SJCRH30 (cell line): ENCODE data around the gene SLC46A2. TPM values are rescaled to one million over a fixed set of nuclear protein-coding genes. Genes with fewer than 3 reads are reported as not detected.

Experiments used
- DNase-seq, 2 experiments: peaks; one replicate each; pipeline ENCODE4 v3.0.0-alpha.2; 2015 to 2020
- H3K27ac ChIP-seq: fragments of 250-450 bp; sonication (Bioruptor Pico); 2 replicates; pipeline ENCODE4 v1.5.1; 2020; ENCODE audit warnings: mild to moderate bottlenecking, moderate library complexity
- H3K27me3 ChIP-seq: fragments of 250-450 bp; sonication (Bioruptor Pico); 2 replicates; pipeline ENCODE4 v1.5.1; 2020; ENCODE audit warnings: mild to moderate bottlenecking, moderate library complexity
- H3K36me3 ChIP-seq: fragments of 250-450 bp; sonication (Bioruptor Pico); 2 replicates; pipeline ENCODE4 v1.5.1; 2020; ENCODE audit warnings: mild to moderate bottlenecking, moderate library complexity
- H3K4me1 ChIP-seq: fragments of 250-450 bp; sonication (Bioruptor Pico); 2 replicates; pipeline ENCODE4 v1.5.1; 2020; ENCODE audit warnings: mild to moderate bottlenecking, moderate library complexity
- H3K4me3 ChIP-seq: fragments of 250-450 bp; sonication (Bioruptor Pico); 2 replicates; pipeline ENCODE4 v1.5.1; 2020; ENCODE audit warnings: mild to moderate bottlenecking, moderate library complexity
- H3K9me3 ChIP-seq: fragments of 250-450 bp; sonication (Bioruptor Pico); replicated peaks from 2 replicates; pipeline ENCODE4 v1.5.1; 2020; ENCODE audit warnings: mild to moderate bottlenecking, moderate library complexity
- total RNA-seq: library from RNA; depleted of rRNA; stranded (reverse); fragments of >200 nt; shearing (Covaris generic); gene quantifications from 2 replicates; pipeline ENCODE4 v1.2.3, GENCODE V29; 2014; rRNA removed

Gene SLC46A2
- total RNA-seq, 1 experiment from 2014 or later: not detected

GRCh38 chr9:112841261-112841660, 49.4 kb downstream of the SLC46A2 start:
- no peak overlapping the region for H3K27ac ChIP-seq
- no peak overlapping the region for H3K4me3 ChIP-seq

GRCh38 chr9:112839331-112839730, 51.3 kb downstream of the SLC46A2 start:
- no peaks in the 10 kb centered on the region for H3K27me3 ChIP-seq
- no peak overlapping the region for H3K27ac ChIP-seq
- peaks cover 2% of the 10 kb centered on the region; the same call in 1 of the 2 replicates for H3K9me3 ChIP-seq
- no peak overlapping the region for H3K4me3 ChIP-seq
- peaks cover 18% of the 10 kb centered on the region for H3K36me3 ChIP-seq
- no peak for DNase-seq
- H3K4me1 ChIP-seq: no peaks in the 10 kb centered on the region

More at GRCh38 chr9:112841261-112841660, 49.4 kb downstream of the SLC46A2 start:
- Histone ChIP-seq H3K36me3 (peaks cover 18% of the 10 kb centered on the region), H3K27me3 (no peaks in the 10 kb centered on the region), H3K9me3 (peaks cover 2% of the 10 kb centered on the region; the same call in 1 of the 2 replicates), H3K4me1 (no peaks in the 10 kb centered on the region)
- no peak for DNase-seq

GRCh38 chr9:112838342-112838741, 52.3 kb downstream of the SLC46A2 start:
- Histone ChIP-seq H3K4me1 (no peaks in the 10 kb centered on the region), H3K9me3 (peaks cover 2% of the 10 kb centered on the region; the same call in 1 of the 2 replicates), H3K4me3 (no peak overlapping the region), H3K36me3 (peaks cover 20% of the 10 kb centered on the region), H3K27ac (no peak overlapping the region), H3K27me3 (no peaks in the 10 kb centered on the region)
- DNase-seq: no peak

- Histone ChIP-seq H3K9me3 (peaks cover 2% of the 10 kb centered on the region; the same call in 1 of the 2 replicates), H3K36me3 (peaks cover 22% of the 10 kb centered on the region), H3K27ac (no peak overlapping the region), H3K4me3 (no peak overlapping the region), H3K27me3 (no peaks in the 10 kb centered on the region), H3K4me1 (no peaks in the 10 kb centered on the region)
- no peak for DNase-seq
Observed at GRCh38 chr9:112836394-112836793, 54.3 kb downstream of the SLC46A2 start.

GRCh38 chr9:112833081-112833480, 57.6 kb downstream of the SLC46A2 start:
- no peak for DNase-seq
- no peaks in the 10 kb centered on the region for H3K9me3 ChIP-seq
- H3K4me3 ChIP-seq: no peak overlapping the region
- no peaks in the 10 kb centered on the region for H3K27me3 ChIP-seq
- no peaks in the 10 kb centered on the region for H3K4me1 ChIP-seq
- H3K27ac ChIP-seq: no peak overlapping the region
- peaks cover 10% of the 10 kb centered on the region; the same call in 1 of the 2 replicates for H3K36me3 ChIP-seq

- Histone ChIP-seq H3K27ac (no peak overlapping the region), H3K36me3 (peaks cover 9% of the 10 kb centered on the region; the same call in 1 of the 2 replicates), H3K9me3 (no peaks in the 10 kb centered on the region), H3K27me3 (no peaks in the 10 kb centered on the region), H3K4me3 (no peak overlapping the region), H3K4me1 (no peaks in the 10 kb centered on the region)
- DNase-seq: no peak
Observed at GRCh38 chr9:112831969-112832368, 58.7 kb downstream of the SLC46A2 start.

- no peaks in the 10 kb centered on the region for H3K9me3 ChIP-seq
- no peaks in the 10 kb centered on the region for H3K4me1 ChIP-seq
- DNase-seq: no peak
- H3K36me3 ChIP-seq: peaks cover 9% of the 10 kb centered on the region; the same call in 1 of the 2 replicates
- H3K4me3 ChIP-seq: no peak overlapping the region
- H3K27me3 ChIP-seq: no peaks in the 10 kb centered on the region
- H3K27ac ChIP-seq: no peak overlapping the region
Observed at GRCh38 chr9:112831281-112831851, 59.3 kb downstream of the SLC46A2 start.

Other genes with a start within 250 kb of the SLC46A2 start
- gene INIP, start 172.8 kb downstream of the SLC46A2 start, total RNA-seq: 36.4 and 43.8 TPM in 2 replicates
- 23.3 and 24.8 TPM in 2 replicates for gene SNX30, start 140.1 kb downstream of the SLC46A2 start, total RNA-seq
- gene ZNF883, start 121.3 kb upstream of the SLC46A2 start, total RNA-seq: not detected in 2 replicates
- 9.4 and 10.1 TPM in 2 replicates for gene ZFP37, start 165.8 kb upstream of the SLC46A2 start, total RNA-seq